ENCODE results near the gene TMEM178A. TPM values are rescaled to one million over a fixed set of nuclear protein-coding genes. Genes with fewer than 3 reads are reported as not detected.

Gene TMEM178A
- total RNA-seq, 2 donors from 2014 or later: 5.5 to 7.4 TPM

- Mint-ChIP-seq H3K27me3 (ENCODE audit: insufficient read depth) (peaks cover 2% of the 10 kb centered on the region), H3K4me1 (no peaks in the 10 kb centered on the region), H3K36me3 (ENCODE audit: low read depth) (peaks cover 2% of the 10 kb centered on the region), H3K27ac (no peak overlapping the region), H3K4me3 (no peak overlapping the region), H3K9me3 (peaks cover 21% of the 10 kb centered on the region)
- no peak for TF ChIP-seq CTCF (conservative IDR thresholded peaks at IDR 0.05)
- no peak for DNase-seq
- Histone ChIP-seq H3K9me3 (ENCODE audit: control insufficient read depth, low read length) (peaks cover 26% of the 10 kb centered on the region), H3K9ac (ENCODE audit: extremely low read depth, low read length, poor library complexity, severe bottlenecking) (no peak overlapping the region), H3K4me1 (ENCODE audit: control insufficient read depth, insufficient read depth, low read length) (no peaks in the 10 kb centered on the region), H3K36me3 (ENCODE audit: control insufficient read depth, insufficient read depth, low read length) (no peaks in the 10 kb centered on the region), H3K4me3 (ENCODE audit: low read length) (no peak overlapping the region), H3K27me3 (ENCODE audit: control insufficient read depth, insufficient read depth, low read length, poor library complexity, severe bottlenecking) (no peaks in the 10 kb centered on the region), H3K27ac (ENCODE audit: low read depth, low read length) (no peak overlapping the region)
- 95 to 100% methylated on average over 1 of the region's 1 CpG for WGBS, 2 experiments (ENCODE audit: insufficient coverage in 1 of 2, insufficient read length in 1 of 2)
Observed at GRCh38 chr2:39701137-39701536, 35.4 kb downstream of the TMEM178A start.

- H3K27ac ChIP-seq (ENCODE audit: low read depth, low read length): no peak overlapping the region
- no peaks in the 10 kb centered on the region for H3K4me1 Mint-ChIP-seq
- no peak overlapping the region for H3K9ac ChIP-seq (ENCODE audit: extremely low read depth, low read length, poor library complexity, severe bottlenecking)
- H3K9me3 ChIP-seq (ENCODE audit: control insufficient read depth, low read length): peaks cover 26% of the 10 kb centered on the region
- DNase-seq: no peak
- no peak overlapping the region for H3K4me3 ChIP-seq (ENCODE audit: low read length)
- H3K27ac Mint-ChIP-seq: no peak overlapping the region
- peaks cover 6% of the 10 kb centered on the region for H3K36me3 Mint-ChIP-seq (ENCODE audit: low read depth)
- WGBS, 2 experiments (ENCODE audit: insufficient coverage in 1 of 2, insufficient read length in 1 of 2): 86 to 100% methylated on average over 1 of the region's 3 CpGs
- no peaks in the 10 kb centered on the region for H3K27me3 ChIP-seq (ENCODE audit: control insufficient read depth, insufficient read depth, low read length, poor library complexity, severe bottlenecking)
- peaks cover 2% of the 10 kb centered on the region for H3K27me3 Mint-ChIP-seq (ENCODE audit: insufficient read depth)
- TF ChIP-seq CTCF (conservative IDR thresholded peaks at IDR 0.05): no peak
- no peaks in the 10 kb centered on the region for H3K36me3 ChIP-seq (ENCODE audit: control insufficient read depth, insufficient read depth, low read length)
- no peaks in the 10 kb centered on the region for H3K4me1 ChIP-seq (ENCODE audit: control insufficient read depth, insufficient read depth, low read length)
- no peak overlapping the region for H3K4me3 Mint-ChIP-seq
- H3K9me3 Mint-ChIP-seq: peaks cover 26% of the 10 kb centered on the region
Observed at GRCh38 chr2:39703181-39703872, 37.6 kb downstream of the TMEM178A start.

GRCh38 chr2:39704540-39704939 is 38.8 kb downstream of the TMEM178A start:
- Histone ChIP-seq H3K4me1 (ENCODE audit: control insufficient read depth, insufficient read depth, low read length) (no peaks in the 10 kb centered on the region), H3K36me3 (ENCODE audit: control insufficient read depth, insufficient read depth, low read length) (no peaks in the 10 kb centered on the region), H3K27me3 (ENCODE audit: control insufficient read depth, insufficient read depth, low read length, poor library complexity, severe bottlenecking) (no peaks in the 10 kb centered on the region), H3K4me3 (ENCODE audit: low read length) (no peak overlapping the region), H3K9ac (ENCODE audit: extremely low read depth, low read length, poor library complexity, severe bottlenecking) (no peak overlapping the region), H3K27ac (ENCODE audit: low read depth, low read length) (no peak overlapping the region), H3K9me3 (ENCODE audit: control insufficient read depth, low read length) (peaks cover 26% of the 10 kb centered on the region)
- H3K36me3 Mint-ChIP-seq (ENCODE audit: low read depth): peaks cover 6% of the 10 kb centered on the region
- no peak for DNase-seq
- no peak overlapping the region for H3K4me3 Mint-ChIP-seq
- no peaks in the 10 kb centered on the region for H3K4me1 Mint-ChIP-seq
- H3K27ac Mint-ChIP-seq: no peak overlapping the region
- H3K27me3 Mint-ChIP-seq (ENCODE audit: insufficient read depth): peaks cover 2% of the 10 kb centered on the region
- peaks cover 23% of the 10 kb centered on the region for H3K9me3 Mint-ChIP-seq
- no peak for TF ChIP-seq CTCF (conservative IDR thresholded peaks at IDR 0.05)
- 92 to 95% methylated on average over 2 to 3 of the region's 3 CpGs for WGBS, 2 experiments (ENCODE audit: insufficient coverage in 1 of 2, insufficient read length in 1 of 2)

Measured in endodermal cell (in vitro differentiated cells).